T-helper 1 cell (primary cell): ENCODE results near the gene CDKAL1.

Experiments
- DNase-seq, 5 donors: peaks; one replicate each; pipeline ENCODE4 v3.0.0-alpha.2; 2012 to 2020

Gene CDKAL1

DNA sequence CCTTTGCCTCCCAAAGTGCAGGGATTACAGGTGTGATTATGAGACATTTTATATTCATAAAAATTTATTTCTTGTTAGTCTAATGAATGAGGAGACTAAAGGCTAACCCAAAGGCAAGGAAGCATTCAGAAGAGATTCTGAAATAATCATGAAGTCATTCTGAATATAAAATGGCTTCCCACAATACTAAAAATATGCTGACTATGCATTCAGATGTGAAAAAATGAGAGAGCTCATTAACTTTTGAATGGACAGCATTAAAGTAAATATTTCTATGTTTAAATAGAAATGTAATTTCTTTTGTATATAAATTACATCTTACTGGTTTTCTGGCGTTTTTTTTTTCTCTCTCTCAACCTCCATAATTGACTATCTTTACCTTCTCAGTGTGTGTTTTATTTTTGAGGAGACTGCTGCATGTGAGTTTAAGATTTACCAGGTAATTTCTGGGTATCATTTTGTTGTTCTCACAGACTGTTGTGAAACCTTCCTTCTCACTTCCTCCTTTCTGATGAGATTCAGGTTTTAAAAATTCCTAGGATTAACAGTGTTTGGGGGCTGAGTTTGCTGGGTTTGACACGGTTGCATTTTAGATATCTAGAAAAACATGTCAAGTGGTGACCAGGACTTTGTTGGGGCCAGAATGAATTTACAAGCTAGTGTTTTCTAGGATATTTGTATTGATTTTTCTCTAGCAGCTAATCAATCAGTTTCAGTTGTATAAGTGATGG lies 316.6 kb downstream of the CDKAL1 start:
- no peak for DNase-seq

DNA sequence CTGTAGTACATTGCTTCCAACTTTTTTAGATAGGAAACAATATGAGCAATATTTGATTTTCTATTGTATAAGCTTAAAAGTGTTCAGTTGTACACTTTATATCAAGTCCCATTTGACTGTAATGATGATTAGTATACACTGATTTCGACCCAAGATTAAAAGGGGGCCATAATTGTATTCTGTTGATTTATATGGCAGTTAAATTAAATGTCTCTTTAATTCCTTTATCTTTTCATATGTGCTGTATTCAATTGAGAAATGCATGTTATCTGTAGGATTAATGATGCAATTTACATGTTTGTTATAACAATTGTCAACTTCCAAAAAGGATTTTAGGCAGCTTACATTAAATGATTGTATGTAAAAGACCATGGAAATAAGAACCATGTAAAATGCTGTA lies 317.5 kb downstream of the CDKAL1 start:
- no peak for DNase-seq

DNA sequence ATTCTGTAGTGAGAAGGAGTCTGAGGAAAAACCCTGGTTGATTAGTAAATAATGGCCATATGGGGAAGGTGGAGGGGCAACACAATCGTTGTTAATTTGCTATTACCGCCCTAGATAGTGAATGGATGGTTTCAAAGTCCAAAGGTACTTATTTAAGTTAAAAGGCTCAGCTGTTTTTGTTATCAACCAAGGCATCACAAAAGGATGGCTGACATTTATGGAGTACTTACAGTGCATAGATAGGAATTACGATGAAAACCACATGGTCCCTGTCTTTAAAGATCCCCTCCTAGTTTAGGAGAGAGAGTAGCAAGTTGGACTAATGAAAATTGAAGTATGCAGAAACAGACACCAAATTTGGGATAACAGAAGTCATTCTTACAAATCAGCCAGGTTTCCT lies 319.6 kb downstream of the CDKAL1 start:
- DNase-seq, result no peak

DNA sequence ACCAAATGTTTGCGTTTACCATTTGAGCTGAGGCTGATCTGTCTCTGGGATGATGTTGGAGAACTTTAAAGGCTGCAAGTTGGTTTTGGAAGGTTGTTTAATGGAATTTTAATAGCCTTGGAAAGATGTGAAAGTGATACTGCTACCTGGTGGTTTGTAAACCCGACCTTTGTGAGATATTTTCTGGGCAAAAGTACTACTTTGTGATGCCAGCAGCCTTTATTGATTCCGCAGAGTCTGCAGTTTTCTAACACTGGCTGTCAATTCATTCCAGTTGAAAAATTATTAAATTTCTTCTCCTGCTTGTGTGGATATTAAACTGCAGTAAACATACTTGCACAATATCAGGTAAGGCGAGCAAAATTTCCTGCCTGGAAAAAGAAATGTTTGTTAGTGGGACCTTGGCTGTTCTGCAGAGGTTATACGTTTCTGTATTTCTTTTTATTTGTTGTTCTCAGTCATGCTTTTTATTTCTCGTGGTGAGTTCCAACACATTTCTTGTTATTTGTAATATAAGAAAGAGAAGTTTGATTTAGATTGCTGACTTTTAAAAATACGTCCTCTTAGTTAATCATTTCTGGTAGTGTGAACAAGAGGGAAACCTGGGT lies 322.5 kb downstream of the CDKAL1 start:
- DNase-seq, result no peak

DNA sequence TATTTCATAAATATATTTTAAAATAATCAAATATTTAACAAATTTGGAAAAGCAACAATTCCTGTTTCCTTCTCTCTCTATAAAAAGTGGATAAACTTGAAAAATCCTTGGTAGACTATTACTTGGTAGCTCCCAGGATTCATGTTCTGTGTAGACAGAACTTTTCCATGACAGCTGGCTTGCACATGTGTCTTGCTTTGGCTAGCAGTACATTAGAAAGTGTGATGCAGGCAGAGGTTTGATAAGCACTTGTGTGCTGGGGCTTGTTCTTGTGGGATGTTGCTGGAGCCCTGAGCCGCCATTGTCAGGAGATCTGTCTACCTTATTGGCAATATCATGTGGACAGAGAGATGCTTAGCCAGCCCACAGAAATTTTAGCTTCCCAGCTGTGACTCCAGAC lies 327.2 kb downstream of the CDKAL1 start:
- no peak for DNase-seq

DNA sequence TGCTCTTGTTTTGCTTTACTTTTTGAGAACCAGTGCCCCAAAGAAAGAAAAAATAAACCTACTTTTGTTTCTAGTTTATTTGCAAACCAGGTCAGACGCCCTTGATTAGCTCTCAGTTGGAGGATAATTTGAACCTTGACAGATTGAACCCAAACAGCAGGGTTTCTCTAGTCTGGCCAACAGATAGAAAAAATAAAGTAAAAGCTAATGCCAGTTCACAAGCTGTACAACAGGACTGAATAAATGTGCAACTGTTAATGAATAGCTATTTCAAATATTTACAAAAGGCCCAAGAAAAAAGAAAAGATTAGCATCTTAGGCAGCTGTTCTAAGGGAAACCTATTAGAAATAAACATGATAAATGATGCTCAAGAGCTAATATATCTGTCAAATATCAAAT lies 331.8 kb downstream of the CDKAL1 start:
- DNase-seq, result no peak

DNA sequence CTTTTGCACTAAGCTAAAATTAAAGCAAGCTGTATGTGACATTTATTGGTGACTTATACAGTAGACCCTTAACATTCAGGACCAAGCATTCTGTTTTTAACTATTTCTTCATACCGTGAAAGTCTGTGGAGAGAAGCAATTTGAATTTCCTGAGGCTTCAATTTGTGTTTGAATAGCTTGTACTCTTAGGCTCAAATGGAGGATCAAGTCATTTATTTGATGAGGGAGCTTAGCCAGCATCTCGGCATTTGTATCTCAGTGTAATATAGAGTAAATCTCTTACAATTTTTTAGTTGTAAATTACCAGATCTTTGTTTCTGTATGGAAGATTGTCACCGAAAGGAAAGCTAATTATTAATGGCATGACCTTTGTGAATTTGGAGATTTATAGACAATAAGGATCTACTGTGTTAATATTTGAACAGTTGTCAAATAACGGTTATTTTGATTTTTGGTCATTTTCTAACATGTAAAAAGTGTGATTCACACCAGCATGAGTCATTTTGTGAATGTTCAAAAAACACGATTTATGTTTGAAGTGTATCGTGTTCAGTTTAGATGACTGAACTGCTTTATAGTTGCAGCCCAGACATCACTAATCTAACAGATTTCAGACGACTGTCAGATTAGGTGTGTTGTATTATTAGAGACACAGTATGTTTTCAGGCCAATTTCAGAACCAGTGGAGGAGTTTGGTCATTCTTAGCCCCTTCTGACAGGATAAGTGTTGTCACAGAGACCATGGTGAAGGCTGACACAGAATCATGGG lies 332.9 kb downstream of the CDKAL1 start:
- no peak for DNase-seq

DNA sequence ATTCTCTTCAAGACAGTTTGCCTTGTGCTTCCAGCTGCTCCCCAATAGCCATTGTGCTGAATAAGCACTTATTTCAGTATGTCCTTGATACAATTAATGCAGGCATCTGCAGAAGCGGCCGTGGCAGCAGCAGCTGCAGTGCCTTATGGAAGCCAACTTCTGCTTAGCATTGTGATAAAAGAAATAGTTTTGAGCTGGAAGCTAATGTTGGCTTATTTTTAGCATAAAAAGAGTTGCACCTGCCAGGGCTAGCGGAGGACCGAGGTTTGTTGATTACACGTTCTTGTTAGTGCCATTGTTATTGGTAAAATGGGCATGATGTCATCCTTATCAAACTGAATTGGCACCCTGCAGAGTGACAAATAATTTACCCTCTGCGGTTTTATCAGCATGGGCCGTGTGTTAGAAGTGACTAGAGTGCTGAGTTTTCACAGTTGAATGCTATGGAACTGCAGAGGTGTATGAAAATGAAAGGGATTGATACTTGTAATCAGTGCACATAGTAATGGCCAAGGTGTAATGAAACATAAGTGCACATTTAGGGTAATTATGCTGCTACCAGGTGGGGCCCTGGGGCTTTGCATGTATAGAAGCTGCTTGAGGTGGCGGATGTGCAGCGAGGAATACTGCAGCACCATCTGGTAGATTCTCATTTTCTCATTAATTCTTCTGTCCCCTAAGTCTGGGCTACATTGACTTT lies 334.3 kb downstream of the CDKAL1 start:
- no peak for DNase-seq

DNA sequence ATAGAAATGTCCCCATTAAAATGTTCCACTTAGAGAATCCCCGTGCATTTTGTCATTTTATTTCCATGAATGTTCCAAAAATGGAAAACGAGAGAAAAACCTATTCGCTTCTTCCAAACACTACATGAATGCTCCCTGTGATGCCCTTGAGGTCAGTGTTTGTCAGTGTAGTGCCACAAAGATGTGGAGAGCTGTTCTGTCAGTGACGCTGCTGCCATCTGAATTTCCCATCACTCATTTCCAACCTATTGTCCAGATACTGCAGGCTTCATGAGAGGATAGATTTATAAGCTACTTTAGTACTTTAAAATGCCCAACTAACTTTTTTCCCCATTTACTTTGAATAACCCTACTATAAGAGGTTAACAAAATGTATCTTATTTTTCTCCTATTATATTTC lies 335.8 kb downstream of the CDKAL1 start:
- no peak for DNase-seq

DNA sequence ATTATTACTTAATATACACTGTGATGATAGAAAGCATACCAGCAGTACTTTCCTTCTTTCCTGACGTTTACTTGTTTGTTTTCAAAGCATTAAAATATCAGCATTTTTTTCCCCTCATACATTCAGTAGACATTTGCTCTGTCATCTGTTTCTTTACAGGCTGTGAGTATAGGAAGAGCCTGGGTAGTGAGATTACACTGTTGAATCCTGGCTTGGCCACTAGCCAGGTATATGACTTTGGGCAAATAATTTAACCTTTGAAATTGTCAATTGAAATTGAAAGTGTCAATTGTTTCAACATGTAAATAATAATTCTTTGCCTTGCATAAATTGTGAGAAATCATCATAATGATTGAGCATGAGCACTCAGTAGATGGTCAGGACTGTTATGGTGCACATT lies 336.2 kb downstream of the CDKAL1 start:
- no peak for DNase-seq

DNA sequence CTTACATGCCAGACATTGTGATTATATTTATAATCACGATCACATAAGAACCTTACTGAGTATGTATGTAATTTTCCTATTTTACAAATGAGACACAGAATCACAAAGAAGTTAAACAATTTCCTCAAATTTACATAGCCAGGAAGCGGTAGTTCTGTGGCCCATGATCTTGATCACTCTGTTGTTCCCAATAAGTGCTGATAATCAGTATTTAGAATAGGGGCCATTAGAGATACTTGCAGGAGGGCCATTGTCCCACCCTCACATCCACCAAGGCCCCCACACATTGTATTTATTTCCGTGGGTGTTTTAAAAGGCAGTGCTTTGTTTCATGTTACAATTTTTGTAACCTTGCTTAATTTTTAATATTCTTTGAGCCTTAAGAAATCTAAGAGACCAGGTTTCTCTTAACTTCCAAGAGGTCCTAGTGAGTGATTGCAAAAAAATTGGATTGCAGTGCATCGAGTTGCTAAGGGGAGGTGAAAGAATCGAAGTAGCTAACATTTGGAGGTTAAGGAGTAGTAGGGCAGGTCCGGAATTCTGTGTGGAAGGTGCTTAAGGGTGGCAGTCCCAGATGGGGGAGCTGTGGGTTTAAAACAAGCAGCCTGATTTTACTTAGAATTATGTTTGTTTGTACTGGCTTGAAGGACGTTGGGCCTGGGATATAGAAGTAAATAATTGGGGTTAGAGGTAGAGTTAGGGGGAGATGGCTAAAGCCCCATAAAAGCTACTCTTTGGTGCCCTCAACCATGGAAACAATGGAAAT lies 339.4 kb downstream of the CDKAL1 start:
- DNase-seq, result no peak

DNA sequence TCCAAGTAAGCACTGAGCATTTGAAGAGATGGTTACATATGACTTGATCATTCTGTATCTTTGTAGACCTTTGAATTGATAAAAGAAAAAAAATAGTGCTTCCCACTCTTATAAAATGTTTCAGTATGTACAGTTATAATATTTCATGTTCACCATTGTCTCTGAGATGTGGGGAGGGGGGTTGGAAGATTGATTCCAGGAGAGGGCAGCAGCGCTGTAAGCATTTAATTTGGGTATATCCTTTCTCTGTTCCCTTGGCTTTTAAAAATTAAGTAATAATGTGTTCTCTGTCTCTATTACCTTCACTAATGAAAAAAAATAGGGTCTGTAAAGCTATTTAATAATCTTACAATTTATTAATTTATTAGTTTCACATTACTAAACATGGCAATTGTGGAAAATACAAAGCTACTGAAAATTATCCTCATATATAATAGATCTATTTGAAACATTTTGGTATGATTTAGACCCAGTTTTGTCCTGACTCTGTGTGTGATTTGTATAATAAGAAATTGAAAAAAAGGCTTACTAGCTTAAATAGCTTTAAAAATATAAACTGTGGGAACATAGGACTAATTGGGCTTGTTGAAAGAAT lies 341.2 kb downstream of the CDKAL1 start:
- no peak for DNase-seq

DNA sequence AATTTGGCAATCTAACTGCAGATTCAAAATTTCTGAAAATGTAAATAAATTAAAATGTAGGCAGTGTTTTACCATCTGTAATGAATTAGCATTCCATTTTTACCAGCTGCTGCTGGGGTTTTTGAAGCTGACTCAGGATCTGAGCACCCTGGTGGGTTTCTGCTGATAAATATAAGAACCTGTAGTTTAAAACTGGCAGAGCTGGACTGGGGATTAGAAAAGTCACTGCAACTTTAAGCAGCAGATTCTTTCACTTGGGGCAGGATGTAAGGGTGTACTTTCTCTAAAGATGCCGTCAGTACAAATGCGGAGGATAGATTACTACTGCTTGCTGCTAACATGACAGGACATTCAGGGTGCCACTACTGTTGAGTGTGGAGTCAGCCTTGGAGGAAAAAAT lies 341.8 kb downstream of the CDKAL1 start:
- DNase-seq, result no peak

DNA sequence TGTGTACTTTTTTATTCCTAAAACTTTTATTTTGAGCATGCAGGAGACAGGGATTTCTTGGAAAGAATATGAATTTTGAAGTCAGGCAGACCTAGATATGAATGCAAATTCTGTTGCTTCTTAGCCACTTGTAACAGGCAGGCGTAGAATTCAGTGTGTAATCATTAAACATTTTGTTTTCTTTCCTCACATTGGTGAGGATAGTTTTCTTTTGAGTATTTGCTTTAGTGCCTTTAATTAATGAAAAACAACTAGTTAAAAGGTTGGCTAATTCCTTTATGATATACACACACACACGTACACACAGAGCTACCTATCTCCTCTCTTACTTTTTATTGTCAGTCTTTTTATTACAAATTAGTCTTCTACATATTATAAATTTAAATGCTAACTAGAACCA lies 342.3 kb downstream of the CDKAL1 start:
- DNase-seq, result no peak

DNA sequence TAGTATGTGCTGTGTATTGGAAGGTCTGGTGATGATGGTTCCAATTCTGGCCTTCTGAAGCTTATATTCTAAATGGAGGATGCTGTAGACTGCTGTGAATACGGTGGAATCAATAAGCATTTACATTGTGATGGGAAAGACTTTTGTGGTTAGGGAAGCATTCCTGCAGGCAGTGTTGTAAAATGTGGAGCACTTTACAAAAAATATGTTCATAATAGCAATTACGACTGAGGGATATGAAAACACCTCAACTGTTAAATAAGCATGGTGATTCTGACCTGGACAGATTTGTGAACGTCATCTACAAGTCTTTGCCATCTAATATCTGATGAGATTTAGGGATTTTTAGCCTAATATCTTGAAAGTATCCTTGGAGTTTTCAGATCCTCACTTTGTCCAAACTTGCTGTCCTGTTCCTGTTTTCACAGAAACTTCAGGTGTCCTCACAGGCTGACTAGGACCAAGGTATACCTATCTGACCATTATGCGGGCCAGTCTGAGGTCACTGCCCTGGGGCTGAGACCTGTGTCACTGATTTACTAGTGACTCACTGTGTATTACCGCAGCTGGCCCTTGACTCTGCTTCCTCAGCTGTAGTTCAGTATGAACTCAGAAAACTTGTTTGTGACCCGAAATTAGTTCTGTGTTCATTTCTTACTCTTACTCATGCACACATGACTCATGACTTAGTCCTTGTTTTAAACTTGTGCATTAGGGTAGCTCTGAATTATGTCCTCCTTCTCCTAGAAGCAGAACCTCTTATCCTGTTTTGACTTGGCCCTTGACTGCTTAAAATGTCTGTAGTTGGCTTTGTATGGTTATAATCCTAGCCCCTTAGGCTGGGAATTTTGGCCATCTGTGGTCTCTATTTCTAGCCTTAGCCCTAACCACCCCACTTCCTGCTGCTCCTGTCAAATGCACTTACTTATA lies 343.0 kb downstream of the CDKAL1 start:
- DNase-seq, result peak in 1 of 5 donors; percentile 75

DNA sequence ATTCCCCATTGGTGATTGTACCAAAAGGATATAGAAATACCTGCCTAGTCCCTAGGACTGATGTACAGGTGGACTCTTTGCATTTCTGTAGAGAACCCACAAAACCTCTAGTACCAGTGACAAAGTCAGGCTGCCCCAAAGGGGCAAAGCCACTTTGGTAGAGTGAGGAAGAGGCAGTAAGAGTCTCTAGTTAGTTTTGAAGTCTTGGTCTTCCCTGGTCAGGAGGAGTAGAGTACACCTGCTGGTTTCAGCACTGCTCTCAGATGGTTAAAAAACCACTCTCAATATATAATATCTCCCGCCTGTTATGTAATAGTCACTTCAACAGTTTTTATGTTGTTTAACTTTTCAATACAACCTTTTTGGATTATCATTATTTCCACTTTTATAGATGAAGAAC lies 344.9 kb downstream of the CDKAL1 start:
- no peak for DNase-seq

DNA sequence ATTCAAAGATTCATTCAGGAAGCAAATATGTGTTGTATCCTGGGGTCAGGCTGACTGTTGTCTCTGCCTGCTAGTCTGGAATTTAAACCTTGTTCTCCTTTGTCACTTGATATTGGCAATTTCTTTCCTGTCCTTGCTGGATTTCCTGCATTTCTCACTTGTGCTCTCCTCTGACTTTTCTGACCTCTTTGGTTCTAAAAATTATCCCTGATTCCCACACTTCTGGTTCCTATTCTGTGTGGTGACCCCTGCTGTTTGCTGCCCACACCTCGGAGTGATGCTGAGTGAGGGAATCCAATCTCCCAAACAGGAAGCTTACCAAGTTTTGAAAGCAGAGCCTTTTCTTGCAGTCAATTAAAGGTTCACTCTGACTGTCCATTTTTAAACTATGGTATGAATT lies 345.3 kb downstream of the CDKAL1 start:
- no peak for DNase-seq

DNA sequence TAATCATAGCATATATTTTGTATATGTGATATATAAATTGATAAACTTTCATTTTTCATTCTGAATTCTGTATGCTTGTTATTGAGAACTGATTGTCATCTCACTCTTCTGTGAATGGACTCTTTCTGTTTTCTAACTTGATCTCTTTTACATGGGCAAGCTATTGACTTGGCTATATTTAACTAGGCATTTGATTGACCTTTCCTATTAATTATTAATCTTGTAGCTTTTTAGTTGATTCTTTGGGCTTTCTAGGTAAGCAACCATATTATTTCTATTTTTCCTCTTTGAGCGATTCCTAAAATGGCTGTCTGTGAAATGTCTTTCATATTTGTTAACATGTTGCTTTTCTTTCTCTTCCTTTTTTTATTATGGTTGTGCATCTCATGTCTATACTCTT lies 347.1 kb downstream of the CDKAL1 start:
- DNase-seq, result no peak

DNA sequence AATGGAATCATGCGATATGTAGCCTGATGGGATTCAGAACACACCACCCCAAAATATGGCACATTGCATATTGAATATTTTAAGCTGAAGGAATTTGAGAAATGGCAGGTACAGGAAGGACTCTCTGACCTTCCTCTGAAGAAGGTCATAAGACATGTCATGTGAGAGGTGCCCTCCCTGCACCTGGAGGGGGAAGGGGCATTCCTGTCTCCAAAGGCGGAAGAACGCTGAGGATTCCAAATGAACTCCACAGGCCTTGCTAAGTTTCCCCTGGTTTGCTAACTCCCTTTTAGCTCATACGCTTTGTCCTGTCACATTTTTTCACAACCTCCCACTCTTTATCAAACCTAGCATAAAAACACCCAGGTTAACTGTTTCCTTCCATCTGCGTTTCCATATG lies 347.8 kb downstream of the CDKAL1 start:
- no peak for DNase-seq

DNA sequence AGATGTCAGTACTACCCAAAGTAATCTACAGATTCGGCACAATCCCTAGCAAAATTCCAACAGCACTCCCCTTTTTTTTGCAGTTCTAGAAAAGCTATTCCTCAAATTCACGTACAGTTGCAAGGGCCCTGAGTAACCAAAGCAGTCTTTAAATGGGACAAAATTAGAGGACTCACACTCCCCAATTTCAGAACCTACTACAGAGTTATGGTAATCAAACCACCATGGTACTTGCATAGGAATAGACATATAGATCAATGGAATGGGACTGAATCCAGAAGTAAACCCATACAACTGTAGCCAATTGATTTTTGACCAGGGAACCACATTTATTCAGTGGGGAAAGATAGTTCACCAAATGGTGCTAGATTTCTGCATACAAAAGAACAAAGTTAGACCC lies 350.8 kb downstream of the CDKAL1 start:
- DNase-seq, result no peak

DNA sequence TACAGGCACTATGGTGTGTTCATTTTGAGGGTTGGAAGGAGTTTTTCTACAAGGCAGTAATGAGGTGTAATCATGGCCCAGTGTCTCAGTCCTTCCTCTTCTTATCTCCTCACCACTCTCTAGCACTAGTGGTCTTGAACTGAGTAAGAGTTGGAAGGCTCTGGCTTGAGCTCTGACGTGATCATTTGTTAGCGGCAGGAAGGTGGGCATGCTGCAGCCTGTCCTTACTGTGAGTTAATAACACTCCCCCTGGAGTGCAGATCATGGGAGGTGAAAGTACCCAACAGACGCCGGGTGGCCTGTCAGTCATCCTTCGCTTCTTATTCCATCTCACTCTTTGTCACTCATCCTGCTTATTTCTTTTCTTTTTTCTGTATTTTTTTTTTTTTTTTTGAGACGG lies 356.9 kb downstream of the CDKAL1 start:
- DNase-seq, result no peak
